HK-2 (cell line): ENCODE measurements around the gene DACT3.
"Not testable (repeated sequence)": the region's sequence is repeated elsewhere in the genome, so short reads cannot be mapped to it uniquely, and the experiment has no call there.

ENCODE experiments used
- DNase-seq: peaks from one replicate; pipeline ENCODE4 v3.0.0-alpha.2; 2018; ENCODE audit not compliant: unreplicated experiment

The DACT3 gene

DNA sequence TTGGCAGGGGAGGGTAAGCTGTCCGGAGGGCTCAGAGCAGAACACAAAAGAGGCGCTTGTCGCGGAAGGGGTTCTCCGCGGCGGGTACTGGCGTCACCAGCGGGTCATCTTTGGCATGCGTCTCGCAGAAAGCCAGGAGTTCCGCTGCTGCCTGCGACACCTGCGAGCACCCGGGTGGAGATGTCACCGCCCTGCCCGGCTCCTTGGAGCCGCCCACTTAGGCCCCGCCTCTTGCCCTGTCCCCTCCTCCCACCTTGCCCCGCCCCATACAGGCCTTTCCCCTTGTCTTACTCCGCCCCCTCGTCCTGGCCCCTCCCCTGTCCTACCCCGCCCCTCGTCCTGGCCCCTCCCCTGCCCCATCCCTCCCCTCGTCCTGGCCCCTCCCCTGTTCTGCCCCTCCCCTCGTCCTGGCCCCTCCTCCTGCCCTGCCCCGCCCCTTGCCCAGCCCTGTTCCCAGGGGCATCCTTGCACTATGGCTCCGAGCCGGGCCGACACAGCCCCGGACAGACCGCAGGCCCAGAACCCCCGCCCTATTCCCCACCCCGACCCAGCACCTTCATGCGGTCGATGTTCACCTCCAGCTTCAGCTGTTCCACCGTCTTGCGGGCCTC lies 26.8 kb downstream of the DACT3 start:
- peak; percentile 87 for DNase-seq

DNA sequence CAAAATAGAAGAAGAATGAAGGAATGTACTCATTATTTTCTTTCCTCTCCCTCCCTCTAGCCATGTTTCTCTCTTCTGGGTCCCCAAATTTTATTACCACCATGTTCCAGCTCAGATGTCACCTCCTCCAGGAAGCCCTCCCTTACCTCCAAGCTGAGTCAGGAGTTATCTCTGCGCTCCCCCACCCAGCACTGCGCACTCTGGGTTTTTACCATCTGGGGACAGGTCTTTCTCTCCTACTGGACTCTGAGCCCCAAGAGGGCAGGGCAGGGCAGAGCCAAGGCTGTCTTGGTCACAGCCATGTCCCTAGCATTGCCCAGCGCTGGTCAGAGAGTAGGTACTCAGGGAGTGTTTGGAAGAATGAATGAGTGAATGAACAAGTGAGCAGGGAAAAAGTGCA lies 27.9 kb downstream of the DACT3 start:
- no peak for DNase-seq

DNA sequence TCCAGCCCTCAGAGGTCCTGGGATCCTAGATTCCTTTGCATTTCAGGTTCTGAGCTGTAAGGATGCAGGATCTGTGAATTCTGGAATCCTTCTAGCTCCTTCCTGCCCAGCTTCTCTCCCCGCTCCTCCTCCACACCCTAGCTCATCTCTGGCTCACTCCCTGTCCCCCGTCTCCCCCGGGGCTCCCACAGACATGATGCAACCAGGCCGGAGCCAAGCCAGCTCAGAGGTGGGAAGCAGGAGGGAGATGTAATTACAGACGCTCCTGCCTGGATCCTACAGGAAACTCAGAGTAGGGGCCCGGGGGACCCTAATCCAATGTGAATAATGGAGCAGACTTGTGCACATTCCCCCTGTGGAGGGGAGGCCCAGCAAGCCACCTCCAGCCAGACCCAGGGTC lies 29.5 kb downstream of the DACT3 start:
- DNase-seq, result no peak

DNA sequence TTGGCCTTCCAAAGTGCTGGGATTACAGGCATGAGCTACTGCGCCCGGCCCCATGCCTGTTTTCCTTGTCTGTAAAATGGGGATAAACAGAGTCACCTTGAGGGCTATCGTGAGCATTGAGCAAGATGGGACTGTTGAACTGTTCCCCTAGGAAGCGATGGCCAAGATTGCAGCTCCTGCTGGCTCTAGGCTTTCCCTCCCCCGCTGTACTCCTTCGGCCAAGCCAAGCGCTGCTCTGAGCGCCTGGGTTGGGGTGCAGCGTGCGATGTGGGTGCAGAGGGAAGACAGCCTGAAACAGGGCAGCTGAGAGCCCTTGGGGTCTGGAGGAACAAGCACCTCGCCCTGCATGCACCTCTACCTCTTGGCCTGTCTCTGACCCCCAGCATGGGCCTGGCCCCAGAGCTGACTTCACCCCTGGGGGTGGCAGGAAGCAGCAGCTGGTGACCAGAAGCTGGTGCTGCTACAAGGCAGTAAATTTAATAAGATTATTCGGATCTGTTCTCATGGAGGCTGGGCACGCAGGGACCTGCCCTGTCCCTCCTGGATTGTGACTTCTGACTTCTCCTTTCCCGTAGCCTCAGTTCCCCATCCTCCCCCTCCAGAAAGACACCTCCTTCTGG lies 30.3 kb downstream of the DACT3 start:
- DNase-seq, result no peak

DNA sequence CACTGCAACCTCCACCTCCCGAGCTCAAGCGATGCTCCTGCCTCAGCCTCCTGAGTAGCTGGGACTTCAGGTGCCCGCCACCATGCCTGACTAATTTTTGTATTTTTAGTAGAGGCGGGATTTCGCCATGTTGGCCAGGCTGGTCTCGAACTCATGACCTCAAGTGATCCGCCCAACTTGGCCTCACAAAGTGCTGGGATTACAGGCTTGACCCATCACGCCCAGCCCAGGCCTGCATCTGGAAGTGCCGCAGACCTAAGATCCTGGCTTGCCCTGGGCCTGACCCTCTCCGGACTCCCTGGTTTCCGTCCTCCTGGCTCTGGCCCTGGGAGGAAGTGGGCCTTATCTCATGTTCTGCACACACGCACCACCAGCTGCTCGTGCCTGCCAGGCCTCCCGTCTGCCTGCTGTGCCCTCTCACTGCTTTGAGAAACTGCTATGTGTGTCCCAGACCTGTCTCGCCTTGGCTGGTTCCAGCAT lies 31.4 kb downstream of the DACT3 start:
- DNase-seq, result no peak

DNA sequence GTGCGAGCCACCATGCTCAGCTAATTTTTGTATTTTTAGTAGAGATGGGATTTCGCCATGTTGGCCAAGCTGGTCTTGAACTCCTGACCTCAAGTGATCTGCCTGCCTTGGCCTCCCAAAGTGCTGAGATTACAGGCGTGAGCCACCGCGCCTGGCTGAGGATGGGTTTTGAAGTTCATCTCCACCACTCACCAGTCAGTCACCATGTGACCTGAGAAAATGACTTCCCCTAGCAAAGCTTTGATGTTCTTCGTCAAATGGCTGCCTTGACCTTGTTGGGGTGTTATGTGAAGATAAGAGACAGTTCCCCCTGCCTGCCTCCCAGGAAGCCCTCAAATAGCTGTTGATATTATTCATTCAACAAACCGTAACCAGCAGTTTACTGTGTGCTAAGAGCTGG lies 32.0 kb downstream of the DACT3 start:
- not testable (repeated sequence) for DNase-seq

DNA sequence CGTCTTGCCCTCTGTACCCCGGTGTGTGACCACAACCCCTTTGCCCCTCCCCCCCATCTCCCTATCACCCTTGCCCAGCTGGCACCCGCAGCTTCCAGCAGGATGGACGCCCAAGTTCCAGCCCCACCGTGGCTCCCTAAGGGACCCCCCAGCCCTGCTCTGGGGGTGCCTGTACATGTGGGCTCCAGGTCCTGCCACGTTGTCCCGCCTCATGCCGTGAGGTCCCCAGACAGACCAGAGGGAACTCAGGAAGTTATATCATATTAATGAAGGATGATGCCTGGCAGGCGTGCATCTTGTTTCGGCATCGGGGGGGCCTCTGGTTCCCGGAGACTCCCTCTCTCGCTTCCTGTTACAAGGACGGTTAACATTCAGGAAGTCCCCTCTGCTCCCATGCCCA lies 34.5 kb downstream of the DACT3 start:
- DNase-seq, result no peak

DNA sequence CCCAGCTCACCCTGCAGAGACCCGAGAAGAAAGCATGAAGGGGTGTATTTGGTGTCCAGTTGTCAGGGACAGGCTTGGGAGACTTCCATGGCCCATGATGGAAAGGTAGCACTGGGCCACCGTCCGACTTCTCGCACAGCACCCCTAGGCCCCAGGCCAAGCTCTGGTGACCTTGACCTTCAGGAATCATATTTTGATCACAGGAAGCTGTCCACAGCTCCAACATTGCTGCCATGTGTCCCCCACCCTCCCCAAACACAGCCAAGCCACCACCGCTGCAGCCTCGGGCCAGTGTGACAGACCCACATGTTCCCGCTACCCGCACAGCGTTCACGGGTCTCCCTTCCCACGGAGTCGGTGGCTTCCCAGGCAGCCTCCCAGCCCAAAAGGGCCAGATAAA lies 35.3 kb downstream of the DACT3 start:
- no peak for DNase-seq

DNA sequence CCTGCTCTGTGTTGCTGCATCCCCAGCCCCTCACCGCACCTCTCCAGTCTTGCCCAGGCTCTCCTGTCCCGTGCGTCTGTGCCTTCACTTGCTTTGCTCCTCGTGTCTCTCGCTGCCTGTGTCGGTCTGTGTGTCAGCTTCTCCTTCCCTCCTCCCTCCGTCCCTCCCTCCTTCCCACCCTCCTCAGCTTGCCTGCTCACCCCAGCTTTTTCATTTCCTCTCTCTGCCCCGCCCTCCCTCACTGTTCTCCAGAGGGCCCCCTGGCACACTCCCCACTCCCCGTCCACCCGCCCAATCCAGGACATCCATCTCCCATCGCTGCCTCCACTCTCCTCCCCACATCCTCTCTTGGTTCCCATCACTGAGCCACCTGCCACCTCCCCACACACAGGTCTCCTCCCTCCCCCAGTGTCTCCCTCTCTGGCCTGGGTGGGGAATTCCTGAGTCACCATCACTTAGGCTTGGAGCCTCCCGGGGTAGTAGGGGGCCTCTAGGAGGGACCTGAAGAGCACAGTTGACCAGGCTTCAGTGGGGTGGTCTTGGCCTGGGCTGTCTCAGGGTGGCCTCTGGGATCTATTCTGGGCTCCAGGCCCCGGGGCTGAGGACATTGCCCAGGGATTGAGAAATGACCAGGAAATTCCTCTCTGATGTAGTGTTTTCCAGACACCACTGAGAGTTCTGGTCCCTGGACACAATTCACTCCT lies 35.9 kb downstream of the DACT3 start, which contains the start of gene PTGIR:
TSS of gene PTGIR (minus strand) at position 132 of the 704 bp plus-strand sequence. CDS start 864 bp downstream, outside the sequence.
- DNase-seq, result no peak

DNA sequence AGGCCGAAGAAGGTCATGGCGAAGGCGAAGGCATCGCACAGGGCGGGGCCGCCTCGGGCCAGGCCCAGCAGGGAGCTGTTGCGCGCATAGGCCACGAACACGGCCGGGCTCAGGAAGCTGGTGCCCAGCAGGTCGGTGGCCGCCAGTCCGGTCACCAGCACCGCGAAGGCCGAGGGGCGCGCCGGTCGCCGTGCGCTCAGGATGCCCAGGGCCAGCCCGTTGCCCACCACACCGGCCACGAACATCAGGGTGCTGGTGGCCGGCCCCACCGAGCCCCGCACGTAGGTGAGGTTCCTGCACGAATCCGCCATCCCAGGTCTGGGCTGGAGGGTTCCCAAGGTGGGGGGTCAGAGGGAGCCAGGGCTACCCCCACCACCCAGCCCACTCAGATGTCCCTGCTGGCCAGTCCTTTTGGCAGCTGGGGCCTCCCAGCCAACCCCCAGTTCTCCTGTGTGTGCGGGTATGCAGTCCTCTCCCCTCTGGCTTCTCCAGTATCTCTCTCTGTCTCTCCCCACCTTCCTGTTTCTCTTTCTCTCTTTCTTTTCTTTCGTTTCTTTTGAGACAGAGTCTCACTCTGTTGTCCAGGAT lies 37.0 kb downstream of the DACT3 start:
- DNase-seq, result no peak

DNA sequence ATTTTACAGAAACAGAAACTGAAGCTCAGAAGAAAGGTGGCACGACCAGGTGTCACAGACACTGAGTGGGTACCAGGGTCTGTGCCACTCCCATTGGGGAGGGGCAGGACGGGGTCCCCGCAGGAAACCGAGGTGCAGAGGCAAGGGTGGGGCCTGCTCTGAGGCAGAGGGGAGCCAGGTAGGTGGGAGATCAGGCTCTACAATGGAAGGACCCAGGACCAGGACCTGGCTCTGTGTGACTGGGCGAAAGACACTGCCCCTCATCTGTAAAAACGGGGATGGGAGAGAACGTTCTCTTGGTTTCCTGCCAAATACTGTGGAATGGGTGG lies 38.9 kb downstream of the DACT3 start:
- DNase-seq, result no peak

DNA sequence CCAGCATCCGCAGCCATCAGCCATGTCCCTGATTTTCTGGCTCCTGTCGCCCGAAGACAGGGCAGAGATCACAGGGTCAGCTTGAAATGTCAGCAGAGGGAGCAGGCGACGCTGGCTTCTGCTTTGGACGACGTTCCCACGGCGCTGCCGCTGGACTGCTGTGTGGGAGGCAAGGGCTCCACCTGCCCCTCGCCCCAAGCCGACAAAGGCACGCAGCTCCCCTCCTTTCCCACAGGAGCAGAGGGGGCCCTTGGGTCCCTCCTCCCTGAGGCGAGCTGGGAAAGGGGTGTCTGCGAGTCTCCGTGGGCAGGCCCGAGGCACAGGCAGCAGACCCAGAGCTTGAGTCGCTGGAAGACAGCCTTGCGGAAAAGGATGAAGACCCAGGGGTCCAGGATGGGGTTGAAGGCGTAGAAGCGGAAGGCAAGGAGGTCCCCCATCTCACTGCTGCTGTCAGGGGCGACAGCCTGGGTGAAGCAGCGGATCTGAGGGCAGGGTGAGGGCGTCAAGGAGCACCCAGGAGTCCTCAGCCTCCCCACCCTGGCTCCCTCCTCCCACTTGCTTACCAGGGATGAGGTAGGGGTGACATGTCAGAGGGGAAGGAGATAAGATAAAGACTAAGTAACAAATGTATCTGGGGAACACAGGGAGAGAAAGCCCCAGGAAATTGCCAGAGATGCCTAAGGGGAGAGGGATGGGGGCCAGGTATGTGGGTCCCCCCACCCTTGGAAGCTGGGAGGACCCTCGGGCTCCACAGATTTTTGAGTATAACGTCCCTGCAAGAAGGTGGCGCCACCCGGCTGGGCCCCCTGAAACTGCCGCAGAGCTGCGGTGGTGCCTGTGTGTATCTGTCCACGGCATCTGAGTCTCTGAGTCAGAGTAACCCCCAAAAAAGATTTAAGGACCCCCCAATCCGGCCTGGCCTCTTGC lies 39.5 kb downstream of the DACT3 start:
- no peak for DNase-seq

DNA sequence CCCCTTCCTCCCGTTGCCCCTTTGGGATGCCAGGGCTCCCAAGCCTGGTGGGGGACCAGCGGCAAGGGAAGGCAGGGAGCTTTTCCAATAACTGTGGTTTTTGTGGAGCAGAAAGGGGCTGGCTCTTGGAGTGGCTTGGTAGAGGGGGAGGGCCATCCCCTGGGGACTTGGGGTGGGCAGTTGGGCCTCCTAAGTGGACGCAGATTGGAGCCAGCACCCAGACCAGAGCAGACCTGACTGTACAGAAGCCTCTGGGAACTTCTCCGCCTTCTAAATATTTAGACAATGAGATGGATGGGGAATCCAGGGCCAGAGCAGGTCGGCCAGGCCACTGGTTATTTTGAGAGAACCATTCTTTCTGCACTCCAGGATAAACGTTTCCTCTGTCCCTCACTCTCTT lies 40.3 kb downstream of the DACT3 start:
- DNase-seq, result no peak

DNA sequence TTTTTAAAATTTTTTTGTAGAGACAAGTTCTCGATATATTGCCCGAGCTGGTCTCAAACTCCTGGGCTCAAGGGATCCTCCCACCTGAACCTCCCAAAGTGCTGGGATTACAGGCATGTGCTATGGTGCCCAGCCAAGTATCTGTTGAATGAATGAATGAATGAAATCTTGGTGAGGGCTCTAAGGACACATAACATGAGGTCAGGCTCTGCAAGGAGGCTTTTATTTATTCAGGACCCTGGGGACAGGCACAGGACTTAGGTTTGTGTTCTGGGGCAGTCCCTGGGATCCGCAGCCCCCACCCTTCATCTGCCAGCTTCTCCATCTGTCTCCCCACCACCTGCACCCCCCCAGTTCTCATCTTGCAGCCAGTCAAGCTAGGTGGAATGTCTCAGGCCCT lies 40.7 kb downstream of the DACT3 start:
- DNase-seq, result no peak

DNA sequence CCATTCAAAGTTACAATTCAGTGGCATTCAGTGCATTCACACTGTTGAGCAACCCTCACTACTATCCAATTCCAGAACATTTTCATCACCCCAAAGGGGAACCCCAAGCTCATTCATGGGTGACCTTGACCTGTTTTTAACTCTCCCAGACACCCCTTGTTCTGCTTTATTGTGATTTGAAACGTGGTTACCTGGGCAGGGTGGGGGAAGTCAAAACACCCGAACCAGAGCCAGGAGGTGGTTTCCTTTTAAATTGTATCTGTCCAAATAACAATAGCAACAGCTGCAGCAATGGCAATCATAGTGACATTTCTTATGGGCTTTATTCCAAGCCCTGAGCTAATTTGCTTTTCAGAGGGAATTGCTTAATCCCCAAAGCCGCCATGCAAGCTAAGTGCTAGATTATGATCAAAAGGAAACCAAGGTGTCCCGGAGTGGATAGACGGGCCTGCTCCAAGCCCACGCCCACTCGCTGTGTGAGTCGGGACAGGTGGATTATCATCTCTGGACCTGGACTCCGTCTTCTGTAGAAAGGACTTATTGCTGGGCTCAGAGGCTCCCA lies 42.2 kb downstream of the DACT3 start:
- no peak for DNase-seq

DNA sequence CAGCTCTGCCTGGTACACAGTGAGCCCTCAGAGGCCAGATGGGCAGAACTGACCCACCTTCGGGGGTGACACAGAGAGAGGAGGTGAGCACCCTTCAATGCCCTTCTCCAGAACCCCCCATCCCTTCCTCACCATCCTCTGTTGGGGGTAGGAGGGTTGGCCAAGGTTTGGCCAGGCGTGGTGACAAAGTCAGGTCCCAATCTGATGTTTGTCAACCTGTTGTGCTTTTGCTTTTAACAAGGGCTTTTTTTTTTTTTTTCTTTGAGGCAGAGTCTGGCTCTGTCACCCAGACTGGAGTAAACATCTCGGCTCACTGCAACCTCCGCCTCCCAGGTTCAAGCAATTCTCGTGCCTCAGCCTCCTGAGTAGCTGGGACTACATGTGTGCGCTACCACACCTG lies 43.4 kb downstream of the DACT3 start:
- no peak for DNase-seq

DNA sequence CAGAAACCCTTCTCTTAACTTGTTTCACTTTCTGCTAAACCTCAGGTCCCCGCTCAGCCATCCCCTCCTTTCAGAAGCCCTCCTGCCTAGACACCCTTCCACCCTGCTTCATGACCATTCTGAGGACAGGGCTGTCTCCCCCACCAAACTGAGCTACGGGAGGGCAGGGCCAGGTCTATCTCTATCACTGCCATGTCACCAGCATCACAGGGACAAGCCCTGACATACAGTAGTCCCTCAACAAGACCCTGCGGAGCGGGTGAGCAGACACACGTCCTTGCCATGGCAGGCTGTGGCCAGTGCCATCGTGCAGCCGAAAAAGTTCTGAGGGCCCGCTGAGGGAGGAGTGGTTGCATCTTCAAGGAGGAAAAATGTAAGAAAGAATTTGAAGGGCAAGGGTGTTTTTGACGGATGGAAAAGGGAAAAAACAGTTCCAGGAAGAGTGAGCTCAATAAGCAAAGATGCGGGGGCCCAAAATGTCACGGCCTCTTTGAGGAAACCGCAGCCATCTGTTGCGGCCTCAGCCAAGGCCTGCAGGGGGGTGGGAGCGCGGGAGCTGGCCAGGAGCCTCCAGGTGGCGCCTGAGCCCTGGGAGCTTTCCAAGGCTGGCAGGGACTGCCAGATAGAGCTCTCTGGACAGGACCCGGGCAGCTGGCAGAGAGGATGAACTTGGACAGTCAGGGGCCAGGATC lies 44.2 kb downstream of the DACT3 start:
- peak; percentile 64 for DNase-seq

DNA sequence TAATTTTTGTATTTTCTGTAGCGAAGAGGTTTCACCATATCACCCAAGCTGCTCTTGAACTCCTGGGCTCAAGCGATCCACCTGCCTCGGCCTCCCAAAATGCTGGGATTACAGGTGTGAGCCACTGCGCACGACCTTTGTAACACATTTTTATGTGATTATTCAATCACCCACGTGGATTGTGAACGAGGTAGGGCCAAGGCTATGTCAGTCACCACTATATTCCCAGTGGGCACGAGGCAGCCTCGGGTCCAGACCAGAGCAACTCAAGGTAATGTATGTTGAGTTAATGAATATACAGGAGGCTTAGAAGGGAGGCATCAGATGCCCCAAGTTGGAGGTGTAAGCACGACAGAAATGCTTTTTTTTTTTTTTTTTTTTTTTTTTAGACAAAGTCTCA lies 45.0 kb downstream of the DACT3 start:
- no peak for DNase-seq

DNA sequence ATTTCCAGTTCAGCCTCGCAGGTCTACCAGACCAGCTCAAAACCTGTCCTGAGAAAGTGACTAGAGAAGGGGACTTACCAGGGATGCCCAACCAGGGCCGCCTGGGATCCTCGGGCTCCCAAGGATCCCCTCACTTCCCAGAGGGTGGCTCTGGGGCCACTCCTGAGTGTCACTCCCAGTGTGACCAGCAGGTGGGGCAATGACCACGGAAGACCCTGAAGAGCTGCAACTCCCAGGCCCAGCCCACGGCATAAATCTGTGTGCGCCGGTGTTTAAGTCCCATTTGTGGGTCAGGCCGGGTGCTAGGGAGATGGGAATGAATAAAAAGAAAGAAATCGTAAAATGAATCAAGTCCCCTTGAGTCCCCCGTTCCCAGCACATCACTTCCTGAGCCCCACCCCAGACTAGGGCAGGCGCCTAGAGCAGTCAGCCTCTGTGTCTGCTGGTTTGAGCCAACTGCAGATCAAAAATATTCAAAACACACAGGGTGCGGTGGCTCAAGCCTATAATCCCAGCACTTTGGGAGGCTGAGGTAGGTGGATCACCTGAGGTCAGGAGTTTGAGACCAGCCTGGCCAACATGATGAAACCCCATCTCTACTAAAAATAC lies 46.8 kb downstream of the DACT3 start:
- peak; percentile 78 for DNase-seq

DNA sequence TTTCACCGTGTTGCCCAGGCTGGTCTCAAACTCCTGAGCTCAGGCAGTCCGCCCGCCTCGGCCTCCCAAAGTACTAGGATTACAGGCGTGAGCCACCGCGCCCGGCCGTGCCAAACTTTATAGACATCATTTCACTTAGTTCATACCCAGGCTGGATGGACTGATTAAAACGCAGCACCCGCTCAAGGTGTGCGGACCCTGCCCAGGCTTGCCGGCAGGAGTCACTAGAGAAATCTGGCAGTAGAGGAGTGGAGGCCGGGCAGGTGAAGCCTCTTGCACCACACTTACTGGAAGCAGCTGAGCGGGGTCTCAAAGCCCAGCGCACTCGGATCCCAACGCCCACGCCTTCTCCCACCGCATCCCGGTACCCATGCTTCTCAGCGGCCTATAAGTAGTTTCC lies 47.5 kb downstream of the DACT3 start:
- DNase-seq, result no peak
